NCI-H128 (cell line): ENCODE data around the gene ZNF423.

Experiments
- DNase-seq: peaks from one replicate; lab custom pipeline; 2025; ENCODE audit not compliant: unreplicated experiment; lab: John Stamatoyannopoulos, UW

The ZNF423 gene

DNA sequence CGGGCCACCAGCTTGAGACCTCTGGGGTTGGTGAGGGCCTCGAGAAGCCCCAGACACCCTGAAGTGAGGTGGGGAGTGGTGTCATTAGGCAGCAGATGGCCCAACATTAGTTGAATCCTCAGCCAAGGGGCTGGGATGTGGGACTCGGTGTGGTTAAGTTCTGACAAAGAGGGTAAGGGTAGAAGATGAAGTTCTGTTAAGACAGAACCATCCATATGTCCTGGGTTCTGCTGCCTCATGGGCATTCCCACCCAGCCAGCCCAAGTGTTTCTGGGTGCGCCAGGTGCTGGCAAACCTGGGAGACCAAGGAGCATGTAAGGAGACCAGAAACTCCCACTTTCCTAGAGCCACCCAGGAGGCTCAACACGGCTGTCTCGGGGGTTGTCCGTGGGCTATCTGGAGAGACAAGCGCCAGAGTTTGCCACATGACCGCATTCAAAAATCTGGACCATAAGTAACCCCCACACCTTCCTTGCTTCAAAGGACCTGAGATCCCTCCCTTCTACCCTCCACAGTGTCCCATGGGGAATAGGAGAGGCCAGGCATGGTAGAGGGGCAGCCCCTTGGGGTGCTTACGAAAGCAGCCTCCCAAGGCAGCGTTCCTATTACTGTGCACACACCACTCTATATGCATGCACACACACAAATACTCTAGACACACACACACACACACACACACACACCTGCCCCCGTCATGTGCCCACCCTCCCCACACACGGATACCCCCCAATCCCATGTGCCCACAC lies 353.6 kb downstream of the ZNF423 start:
- DNase-seq, result no peak

DNA sequence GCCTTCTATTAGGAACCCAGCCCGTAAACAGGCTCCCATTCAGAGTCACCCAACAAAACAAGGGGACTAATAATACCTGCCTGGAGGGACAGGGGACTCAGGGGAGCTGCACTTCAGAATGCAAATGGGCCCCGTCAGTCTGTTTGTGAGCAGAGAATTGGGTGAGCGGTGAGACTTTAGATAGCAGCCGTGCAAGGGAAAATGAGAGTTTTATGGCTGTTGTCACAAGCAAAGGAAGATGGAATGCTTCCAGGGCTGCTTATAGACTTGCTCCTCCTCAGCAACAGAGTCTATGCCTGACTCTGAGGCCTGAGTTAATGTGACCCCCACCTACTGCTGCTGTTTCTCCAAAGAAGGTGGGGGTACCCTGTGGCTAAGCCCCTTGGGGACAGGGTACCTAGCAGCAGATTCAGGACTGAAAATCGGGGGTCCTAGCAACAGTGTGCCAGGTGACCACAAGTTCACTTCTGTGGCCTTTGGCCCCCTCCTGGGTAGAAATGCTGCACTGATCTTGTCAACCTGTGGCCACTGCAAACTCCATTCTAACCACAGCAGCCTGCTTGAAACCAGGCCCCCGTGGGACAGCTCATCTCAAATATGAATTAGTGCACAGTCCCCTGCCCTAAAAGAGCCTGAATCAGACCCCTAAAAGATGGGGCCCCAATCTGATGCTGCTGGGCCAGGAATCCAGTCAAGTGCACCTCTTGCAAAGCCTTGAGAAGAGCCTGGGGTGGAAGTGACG lies 355.9 kb downstream of the ZNF423 start:
- DNase-seq, result no peak

DNA sequence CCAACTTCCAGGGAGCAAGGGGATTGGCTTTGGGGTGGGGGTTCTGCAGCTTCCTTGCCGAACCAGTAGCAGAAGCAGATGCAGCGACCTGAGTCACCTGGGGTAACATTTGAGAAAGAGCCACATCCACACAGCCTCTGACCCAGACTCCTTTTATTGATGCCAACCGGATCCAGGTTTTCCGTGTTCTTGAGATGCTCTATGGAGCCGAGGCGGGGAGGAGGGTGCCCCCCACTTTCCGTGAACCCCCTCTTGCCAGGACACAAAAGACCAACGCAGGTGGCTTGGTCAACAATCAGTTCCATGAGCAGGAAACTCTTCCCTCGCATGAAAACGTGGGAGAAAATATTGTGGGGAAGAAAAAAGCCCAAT lies 356.5 kb downstream of the ZNF423 start:
- DNase-seq, result no peak

DNA sequence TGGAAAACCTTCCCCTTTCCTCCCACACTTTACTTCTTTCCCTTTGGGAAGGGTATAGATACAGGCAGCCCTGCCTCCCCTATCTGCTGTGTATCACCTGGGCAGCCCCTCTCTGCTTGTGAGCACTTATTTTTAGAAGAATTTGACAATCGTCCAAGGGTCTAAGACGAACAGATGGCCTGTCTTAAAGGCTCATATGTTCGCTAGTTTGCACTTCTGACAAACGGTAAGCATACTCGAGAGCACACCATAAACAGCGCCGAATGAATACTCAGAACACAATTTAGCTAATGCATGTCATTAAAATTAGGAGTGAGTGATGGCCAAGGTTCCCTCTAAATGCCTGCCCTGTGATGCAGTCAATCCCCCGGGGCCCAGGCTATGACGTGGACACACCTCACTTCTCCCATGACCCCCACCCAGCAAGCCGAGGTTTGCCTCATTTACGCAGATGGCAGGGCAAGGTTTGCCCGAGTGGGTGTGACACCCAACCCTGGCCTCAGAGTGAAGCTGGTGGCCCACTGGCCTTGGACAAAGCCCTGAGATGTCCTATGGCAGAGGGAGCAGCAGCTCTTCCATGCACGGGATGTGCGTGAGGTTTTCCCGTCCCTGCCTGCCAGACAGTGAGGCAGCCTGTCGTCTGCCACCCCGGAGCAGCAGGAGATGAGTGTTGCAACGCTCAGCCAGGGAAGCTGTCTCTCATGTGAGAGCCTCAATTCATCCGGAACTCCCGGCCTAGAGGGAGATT lies 357.1 kb downstream of the ZNF423 start:
- DNase-seq, result peak; percentile 13

DNA sequence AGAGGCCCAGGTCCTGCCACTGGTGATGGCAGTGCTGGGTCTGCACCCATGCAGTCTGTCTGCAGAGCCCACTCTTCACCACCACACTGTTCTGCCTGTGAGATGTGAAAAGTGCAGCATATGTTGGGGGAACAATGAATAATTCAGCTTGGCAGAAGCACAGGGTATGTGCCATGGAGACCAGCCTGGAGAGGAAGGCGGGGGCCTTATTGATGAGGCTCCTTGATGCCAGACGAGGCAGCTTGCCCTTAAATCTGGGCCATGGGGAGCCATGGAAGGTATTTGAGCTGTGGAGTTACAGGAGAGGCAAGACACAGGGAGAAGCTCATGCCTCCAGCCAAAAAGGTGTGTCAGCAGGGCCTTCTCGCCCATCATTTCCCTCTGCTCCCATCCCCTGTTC lies 357.6 kb downstream of the ZNF423 start:
- DNase-seq, result no peak

DNA sequence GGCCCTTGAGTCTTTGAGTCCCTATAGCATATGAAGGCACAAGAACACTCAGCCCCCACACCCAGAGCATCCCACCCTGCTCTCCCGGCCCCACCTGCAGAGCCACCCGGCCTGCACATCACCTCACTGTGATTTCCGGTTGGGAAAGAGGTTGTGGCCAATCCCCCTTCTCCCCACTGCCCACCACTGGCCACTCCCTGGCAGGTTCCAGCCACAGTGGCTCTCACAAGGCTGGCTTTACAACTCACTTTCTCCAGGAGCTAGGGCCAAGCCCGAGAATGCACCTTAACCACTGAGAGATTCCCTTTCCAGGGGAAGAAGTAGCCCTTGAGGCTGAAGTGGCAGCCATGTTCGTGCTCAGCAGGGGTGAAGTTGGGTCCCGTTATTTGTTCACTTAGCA lies 358.4 kb downstream of the ZNF423 start:
- no peak for DNase-seq

DNA sequence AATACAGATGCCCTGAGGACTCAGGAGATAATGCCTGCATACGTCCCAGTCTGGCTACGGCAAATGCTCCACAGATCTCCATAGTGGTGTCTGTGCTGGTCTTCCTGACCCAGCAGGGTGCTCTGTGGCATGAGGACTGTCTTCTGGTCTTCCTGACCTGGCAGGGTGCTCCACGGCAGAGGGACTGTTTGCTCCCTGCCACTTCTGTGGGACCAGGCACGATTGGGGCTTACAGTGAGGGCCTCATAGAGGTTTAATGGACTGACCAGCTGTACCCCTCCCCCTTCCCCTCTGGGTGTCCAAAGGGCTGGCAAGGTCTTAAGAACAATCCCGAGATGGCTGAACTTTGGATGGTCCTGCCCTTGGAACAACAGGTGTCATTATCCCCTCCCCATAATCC lies 359.3 kb downstream of the ZNF423 start:
- no peak for DNase-seq

DNA sequence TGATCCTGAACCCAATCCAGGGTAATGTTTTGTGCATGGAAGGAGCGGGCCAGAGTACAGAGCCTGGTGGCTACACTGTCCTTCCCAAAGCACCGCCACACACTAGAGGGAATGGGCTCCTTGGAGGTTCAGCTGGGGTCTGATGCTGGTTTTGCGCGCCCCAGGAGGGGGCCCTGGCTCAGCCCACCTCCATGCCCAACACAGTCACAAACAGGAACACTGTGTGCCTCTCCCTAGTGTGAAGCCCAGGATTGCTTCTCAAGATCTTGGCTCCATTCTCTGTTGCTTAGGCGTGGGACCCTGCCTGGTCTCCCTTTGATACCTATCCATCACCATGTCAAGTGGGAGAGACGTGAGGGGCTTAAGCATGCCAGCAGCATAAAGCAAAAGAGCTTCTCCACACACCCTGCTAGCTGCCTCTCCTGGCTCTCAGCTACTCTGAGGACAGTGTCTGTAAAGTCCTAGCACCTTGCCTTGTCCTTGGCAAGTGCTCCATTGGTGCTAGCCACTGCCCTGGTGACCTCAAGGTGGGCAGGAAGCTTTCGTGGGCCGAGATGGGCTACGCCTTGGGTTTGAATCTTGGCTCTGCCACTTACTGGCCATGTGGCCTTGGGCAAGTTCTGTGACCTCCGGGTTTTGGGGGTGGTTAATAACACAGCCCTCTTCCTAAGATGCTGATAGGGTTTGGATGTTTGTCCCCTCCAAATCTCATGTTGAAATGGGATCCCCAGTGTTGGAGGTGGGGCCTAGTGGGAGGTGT lies 360.1 kb downstream of the ZNF423 start:
- DNase-seq, result no peak

DNA sequence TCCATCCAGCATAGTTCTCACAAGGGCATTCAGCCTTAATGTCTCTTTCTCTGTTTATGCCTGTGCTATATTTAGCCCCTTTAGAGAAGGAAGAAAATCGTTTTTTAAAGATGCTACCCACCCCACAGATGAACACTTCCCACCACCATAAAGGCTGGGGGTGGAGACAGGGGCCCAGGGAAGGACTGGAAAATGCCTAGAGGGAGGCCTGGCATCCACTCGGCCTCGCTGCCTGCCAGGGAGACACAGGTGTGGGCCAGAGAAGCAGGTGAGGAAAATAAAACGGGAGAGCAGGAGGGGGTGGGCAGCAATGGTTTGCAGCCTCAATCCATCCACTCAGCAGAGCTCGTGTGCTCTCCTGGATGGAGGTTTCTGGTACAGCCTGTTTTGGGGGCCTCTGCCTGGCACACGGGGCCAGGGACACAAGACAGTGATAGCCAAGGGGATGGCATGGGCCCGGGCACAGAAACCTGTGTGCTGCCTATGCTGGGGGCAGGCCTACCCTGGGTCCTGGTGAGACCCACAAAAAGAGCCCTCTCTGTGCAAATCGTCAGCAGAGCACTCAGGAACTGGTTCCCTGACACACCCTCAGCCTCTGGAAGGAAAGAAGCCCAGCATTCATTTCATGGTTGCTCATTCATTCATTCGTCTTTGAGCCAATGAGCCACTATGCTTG lies 360.9 kb downstream of the ZNF423 start:
- DNase-seq, result no peak

DNA sequence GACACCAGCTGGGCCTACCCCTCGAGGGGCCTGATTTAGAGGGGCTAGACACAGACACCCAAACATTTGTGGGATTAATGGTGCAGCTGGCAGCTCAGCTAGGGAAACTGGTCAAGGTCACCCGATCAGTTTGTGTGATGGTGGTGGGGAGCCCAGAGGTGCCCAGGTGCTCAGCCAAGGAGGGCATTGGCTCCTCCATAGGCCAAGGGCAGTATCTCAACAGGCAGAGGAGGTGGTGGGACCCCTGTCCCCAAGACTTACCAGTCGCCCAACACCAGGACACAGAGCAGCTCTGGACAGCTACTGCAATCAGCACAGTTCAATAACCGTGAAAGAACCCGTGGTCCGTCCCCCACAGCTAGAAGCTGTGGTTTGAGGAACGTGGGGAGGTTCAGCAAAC lies 361.4 kb downstream of the ZNF423 start:
- DNase-seq, result no peak

DNA sequence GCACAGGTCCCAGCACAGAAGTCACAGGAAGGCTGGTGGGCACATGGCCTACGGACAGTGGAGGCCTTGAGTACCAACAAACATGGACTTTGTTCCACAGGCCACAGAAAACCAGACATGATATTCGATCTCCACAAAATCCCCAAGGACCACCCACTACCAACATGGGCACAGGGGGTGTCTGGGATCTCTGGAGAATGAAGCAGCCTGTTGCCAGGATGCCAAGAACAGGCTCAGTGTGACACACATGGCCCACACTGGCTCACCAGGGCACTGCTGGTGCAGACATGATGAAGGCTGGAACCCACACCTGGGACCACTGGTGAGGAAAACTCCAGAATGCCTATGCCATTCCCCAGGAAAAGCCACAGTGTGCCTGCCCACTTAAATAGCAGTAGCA lies 362.1 kb downstream of the ZNF423 start:
- no peak for DNase-seq

DNA sequence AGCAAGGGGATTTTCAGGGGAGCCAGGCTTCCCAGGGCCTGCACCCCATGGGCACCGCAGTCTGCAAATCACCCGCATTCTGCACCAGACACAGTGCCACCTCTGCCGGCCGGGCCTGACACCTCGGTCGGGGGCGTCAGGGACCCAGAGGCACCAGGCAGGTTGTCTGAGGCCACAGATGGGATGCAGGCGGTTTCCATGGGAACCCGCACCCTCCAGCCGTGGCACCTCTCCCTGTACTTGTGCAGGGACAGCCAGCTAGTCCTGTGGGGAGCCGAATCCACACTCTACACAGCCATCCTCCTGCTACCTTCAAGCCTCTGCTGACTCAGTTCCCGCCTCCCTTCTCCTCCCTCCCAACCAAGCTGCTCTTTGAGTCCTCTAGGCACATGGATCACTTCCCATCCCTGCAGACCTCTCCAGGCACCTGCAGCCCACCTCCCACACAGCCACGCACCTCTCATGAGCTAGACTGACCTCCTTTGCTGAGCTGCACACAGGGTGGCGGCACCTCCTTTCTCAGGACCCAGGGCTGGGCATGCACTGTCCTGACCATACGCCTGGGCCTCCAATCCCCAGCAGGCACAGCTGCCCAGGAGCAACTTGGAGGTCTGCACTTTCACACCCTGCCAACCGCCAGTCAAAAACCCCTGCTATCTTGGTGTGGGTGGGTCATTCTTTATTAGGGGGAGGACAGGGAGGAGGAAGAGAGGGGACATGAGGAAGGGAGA lies 362.9 kb downstream of the ZNF423 start:
- DNase-seq, result no peak

DNA sequence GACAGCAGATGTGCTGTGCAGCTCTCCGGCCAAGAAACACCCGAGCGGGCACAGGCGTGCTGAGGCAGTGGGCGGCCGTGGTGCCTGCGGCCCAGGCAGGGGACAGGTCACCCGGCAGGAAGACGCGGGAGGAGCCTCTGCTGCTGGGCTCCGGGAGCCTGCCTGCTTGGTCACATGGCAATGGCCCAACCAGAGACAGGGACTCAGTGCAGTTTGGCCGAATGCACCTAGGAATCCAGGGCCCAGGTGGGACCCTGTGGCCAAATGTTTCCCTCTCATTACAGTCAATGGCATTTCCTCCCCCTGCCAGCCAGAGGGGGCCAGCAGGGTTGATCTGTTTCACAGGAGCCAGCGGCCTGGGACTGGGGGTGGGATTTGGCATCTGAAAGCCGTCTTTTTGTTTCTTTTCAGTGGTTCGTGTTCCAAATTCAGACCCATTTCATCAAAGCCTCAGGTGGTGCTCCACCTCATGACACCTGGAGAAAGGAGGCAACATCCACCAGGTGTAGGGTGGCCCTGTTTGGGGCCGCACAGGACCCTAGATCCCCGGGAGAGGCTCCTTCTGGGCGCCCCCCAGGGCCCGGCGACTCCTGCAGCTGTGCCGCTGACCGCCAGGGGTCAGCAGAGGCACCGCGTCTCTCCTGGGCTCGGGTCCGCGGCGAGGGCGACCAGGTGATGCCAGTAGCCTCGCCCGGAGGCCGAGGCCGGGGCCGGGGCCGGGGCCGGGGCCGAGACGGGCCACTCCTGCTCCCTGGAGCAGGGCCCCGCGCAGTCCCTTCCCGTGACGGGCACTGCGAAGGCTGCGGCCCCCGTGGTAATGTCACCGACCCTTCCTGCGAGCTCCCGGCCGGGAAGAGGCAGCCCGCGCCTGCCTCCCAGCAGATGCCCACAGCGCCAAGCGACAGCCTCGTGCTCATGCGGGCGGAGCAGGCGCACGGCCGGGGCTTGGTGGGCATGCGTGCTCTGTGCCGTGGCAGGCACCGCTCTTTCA lies 363.8 kb downstream of the ZNF423 start:
- no peak for DNase-seq

DNA sequence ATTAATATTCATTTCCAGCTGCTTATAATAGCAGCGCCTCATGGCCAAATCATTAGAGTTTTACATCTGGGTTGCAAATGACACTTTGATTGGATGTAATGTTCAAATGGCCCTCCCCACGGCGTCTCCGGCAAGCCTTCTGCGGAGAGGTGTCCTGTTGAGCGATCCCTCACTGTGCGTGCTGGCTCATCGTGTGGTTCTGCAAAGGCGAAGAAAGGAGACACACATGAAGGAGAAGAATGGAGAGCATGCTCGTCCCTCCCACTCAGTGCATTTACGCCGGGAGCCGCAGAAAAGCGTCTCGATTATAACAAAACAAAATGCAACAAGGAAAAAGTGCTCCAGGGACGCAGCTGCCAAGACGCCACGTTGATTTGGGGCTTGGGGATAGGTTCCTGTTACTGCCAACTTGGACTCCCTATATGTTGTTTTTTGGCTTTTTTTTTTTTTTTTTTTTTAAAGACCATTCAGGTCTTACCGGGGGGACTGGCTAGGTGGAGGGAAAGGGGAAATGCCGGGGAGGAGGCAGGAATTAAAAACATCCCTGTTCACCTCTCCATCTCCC lies 364.7 kb downstream of the ZNF423 start:
- no peak for DNase-seq

DNA sequence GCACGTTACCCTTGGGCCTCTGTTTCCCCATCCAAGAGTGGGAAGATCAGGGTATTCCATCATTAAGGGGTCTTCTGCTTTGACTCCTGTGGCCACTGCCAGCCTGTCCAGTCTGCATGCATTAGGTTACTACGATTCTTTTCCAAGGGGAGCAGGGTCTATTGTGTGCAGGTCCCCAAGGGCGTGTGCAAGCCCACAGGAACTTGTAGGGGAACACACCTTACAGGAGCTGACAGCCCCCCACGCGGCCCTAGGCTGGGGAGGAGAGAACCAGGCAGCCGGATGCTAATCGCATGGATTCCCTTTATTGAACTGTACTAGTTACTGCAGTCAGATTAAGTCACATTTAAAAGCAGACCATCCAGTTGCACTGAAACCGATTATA lies 365.6 kb downstream of the ZNF423 start:
- no peak for DNase-seq

DNA sequence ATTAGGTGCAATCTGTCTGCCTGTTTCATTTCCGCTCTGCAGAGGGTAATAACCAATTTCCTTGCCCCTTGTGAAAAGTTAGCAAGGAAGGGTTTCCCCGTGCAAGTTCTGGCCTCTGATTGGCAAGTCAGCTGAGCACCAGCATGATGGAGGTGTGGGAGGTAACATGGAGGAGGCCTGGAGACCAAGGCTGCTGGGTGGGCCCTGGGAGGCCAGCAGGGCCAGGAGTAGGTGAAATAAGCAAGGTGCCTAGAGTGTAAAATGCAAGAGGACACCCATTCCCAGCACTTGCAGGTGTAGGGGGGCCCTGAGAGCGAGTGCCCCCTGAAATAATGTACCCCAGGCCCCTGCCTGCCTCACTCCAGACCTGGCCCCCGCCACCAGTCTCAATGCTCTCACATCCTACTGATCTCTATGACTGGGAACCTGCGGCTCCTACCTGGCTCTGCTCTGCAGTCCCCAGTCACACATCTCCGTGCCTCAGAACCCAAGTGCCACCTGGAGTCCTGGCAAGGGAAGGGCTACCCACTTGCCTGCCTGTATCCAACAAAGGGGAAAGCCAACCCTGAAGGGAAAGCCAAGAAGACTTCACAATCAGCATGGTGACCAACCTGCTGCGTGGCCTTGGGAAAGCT lies 366.1 kb downstream of the ZNF423 start:
- no peak for DNase-seq

DNA sequence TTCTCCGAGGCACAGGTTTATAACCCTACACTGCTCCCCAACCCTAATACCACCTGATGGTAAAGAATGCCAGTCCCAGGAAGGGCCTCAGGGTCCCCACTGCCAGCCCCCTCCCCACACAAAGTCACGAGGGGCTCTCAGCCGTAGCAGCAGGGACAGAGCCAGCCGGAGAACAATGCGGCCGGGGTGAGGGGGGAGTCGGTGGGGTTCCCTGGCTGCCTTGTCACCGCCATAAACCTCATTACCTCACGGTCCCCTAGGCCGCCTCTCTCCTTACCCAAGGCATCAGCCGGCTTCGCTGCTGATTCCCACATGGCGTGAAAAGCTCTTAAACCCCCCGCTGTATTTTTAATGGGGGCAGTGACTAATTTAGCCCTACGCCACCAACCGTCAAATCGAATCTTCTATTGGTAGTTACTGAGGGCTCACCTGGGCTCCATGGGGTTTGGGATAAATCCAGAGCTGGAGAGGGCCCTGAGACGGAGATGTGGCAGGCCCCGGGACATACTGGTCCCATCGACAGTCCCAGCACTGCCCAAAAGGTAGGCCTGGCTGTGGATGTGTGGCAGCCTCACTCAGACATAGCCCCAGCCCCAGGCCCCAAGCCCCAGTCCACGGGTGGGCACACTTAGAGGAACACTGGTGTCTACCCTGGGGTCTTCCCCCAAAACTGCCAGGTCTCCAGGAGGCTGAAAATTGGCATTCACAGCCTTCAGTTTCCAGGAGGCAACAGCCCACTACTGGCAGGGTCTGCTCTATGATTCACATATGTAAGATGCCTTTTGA lies 367.0 kb downstream of the ZNF423 start:
- DNase-seq, result no peak
